ENCODE results near the gene ZFP90.

- no peak for TF ChIP-seq CTCF (IDR thresholded peaks at IDR 0.05)
- TF ChIP-seq POLR2AphosphoS5 (IDR thresholded peaks at IDR 0.05) = no peak
Observed at GRCh38 chr16:68499006-68499405, 40.1 kb upstream of the ZFP90 start.
